Stimulated activated CD8-positive, alpha-beta memory T cell treated with anti-CD3 and anti-CD28 coated beads, Interleukin-7, amount 100 ng/mL, for 1 hour (primary cell): Measurements from ENCODE around the gene SLC39A6.

Experiments
- DNase-seq, 2 donors: peaks; one replicate each; pipeline ENCODE4 v3.0.0-alpha.2; 2020; ENCODE audit warnings: low read depth in 2 of 2

SLC39A6 gene

DNA sequence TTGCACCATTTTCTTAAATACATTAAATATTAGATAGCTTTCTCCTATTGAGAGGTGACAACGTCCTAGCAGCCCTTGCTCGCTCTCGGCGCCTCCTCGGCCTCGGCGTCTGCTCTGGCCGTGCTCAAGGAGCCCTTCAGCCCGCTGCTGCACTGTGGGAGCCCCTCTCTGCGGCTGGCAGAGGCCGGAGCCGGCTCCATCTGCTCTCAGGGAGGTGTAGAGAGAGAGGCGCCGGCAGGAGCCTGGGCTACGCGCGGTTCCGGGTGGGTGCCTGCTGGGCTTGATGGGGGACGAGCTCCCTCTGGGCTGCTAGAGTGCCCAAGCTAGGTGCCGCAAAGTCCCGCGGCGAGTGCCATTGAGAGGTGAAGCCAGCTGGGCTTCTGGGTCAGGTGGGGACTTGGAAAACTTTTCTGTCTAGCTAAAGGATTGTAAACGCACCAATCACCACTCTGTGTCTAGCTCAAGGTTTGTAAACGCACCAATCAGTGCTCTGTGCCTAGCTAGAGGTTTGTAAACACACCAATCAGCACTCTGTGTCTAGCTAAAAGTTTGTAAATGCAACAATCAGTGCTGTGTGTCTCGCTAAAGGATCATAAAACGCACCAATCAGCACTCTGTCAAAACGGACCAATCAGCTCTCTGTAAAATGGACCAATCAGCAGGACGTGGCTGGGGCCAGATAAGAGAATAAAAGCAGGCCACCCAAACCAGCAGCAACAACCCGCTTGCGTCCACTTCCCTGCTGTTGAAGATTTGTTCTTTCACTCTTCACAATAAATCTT is 64.9 kb downstream of the SLC39A6 start:
- DNase-seq, result no peak

- DNase-seq, result no peak
These were observed 70.5 kb downstream of the SLC39A6 start for GRCh38 chr18:36058674-36059073.
